HG03342 (cell line): Measurements from ENCODE around the gene PHF23.

Experiments
- ATAC-seq: cut with Tn5 transposase; IDR thresholded peaks from one replicate; pipeline ENCODE4 v1.9.1; 2021; ENCODE audit warnings: mild to moderate bottlenecking, moderate library complexity; ENCODE audit not compliant: unreplicated experiment

PHF23 gene

DNA sequence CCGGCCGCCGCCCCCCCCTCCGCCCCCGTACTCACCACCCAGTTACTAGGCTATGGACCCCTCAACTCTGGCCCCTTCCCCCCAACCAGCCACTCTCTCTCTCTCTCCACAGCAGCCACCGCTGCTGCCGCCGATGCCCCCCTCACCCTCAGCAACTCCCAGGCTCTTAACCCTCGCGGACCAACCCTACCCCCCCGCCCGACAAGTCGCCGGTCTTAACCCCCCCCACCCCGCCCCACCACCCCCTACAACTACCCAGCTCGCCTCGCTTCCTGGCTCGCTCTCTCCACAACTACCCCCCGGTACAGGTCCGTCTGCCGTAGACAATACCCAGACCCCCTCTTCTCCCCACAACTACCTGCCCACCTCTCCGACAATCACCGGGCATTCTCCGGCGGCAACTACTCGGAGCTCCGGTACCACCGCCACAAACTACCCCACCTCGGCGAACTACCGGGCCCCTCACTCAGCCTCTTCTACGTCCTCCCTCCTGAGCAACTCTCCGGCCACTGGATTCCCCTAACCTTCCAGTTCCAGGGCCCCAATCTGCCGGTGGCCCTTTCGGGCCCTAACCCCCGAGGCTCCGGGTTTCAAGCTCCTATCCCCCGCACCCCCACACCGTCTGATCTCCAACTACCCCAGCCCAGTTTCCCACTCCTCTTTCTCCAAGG lies 702 bp downstream of the PHF23 start:
- no peak for ATAC-seq

DNA sequence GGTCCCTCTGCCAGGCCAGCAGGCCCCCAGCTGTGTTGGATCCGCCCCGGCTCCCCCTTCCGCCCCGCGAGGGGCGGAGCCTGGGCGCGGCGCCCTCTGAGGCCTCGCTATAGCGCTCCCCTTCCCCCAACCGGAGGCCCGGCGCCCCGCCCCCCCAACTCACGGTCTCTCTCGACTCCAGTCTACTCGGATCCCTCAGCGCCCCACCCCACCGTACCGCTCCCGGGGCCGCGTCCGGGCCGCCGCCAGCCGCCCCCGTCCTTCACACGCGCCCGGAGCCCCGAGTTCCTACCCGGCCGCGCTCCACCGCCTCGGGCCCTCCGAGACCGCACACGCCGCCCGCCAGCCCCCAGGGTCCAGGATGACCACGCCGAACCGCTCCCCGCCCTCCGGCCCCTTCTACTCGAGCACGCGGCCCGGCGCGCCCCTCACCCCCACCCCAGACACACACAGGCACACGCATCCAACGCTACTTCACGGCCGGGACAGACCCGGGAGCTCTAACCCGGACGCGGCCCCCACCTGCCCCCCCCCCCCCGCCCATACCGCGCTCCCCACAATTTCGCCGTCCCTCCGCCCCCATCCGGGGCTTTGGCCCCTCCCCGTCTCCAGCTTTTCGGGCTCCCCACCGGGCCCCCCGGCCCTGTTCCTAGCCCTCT lies 1.4 kb downstream of the PHF23 start:
- ATAC-seq, result no peak

DNA sequence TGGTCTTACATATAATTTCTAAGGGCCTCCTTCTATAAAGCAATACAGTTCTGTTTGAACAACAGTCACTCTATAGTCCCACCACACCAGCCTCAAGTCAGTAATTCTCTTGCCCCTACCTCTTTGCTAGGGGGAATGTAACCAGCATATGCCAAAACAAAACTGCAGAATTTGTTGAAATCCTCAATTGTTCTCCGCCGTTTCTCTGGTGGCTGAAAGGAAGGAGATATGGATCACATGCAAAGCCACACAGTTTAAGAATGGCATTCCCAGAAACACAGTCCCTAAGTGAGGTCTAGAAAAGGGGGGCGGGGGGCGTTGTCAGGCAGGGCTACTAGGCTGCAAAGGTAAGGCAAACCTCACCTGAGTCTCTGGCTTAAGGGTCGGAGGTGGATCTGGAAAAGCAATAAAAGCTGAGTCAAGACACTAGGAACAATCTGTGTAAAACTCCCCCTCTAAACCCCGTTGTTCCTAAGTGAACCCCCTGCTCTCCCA lies 1.9 kb downstream of the PHF23 start:
- no peak for ATAC-seq

- ATAC-seq, result no peak
These were observed 2.4 kb downstream of the PHF23 start for GRCh38 chr17:7236808-7237207.

- ATAC-seq, result no peak
These were observed 3.3 kb downstream of the PHF23 start for GRCh38 chr17:7235693-7236665.

DNA sequence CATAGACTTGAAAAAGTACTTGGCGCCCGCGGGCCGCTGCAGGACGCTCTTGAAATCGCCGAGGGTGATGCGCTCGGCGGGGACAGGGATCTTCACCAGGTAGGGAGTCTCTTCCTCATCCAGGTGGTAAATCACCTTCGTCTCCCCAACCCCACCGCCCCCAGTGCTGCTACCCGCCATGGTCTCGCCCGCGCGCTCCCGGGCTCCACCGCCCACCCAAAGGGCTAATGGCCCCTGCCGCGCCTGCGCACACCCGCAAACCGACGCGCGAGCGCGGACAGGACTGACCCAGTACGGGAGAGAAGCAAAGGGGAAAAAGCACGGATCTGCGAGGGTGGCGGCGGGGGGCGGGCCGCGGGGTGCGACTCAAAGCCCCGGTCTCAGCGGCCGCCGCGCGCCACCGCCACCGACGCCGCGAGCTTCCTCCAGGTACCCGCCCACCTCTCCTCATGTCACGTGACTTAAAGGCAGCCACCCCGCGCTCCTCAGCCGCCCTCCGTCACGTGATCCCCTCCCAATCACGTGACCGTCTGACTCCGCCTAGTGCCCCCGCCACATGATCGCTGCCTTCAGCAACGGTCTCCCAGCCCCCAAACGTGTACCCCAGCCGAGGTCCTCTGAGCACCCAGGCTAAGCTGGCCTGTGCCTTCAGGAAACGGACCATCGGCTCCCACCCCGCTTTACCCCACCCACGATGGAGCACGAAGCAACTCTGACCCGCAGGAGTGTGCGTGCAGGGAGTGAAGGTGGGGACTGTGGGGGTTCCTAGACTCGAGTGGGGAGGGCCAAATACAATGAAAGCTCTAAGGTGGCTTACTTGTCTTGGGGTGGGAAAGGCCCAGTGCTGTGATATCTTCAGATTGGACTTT lies 4.9 kb downstream of the PHF23 start, which contains the start of gene DVL2:
Gene DVL2, minus strand, starts transcription at position 435 of the 869 bp plus-strand sequence. Its CDS starts 255 bp downstream, at position 180.
- ATAC-seq, result peak; percentile 53

- ATAC-seq, result no peak
These were observed 5.6 kb downstream of the PHF23 start for GRCh38 chr17:7233701-7234082.

DNA sequence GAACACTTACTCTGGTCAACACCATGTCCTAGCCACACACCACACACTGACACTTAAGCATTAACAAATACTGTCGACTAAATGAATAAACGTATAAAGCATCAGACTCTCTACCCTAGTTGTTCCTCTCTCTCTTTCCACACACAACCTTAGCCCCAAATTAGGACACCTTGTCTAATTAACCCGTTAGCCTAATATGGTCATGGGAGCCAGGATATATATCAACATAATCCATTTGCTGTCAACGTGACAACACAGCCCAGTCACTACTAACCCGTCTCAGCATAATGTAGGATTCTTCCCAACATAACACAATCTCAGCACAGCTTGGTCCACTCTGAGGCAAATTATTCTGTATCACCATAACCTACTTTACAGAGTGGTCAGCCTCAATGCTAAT lies 7.1 kb downstream of the PHF23 start:
- no peak for ATAC-seq

DNA sequence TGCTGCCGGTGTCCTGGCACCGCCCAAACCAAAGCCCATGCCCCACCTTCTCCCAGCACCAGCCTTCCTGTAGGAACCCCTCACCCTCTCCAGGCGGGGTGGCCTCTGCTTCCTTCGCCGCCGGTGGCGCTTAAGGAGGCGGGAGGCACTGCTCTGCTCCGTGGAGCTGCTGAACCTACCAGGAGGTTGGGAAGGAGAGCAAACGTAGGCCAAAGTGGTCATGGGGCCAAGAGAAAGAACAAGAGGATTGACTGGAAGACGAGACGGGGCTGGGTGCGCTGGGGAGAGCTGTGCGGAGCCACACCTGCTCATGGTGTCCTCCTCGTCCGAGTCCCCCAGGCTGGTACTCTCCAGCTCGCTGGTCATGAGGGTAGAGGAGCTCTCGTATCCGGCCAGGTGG lies 9.8 kb downstream of the PHF23 start:
- ATAC-seq, result no peak

DNA sequence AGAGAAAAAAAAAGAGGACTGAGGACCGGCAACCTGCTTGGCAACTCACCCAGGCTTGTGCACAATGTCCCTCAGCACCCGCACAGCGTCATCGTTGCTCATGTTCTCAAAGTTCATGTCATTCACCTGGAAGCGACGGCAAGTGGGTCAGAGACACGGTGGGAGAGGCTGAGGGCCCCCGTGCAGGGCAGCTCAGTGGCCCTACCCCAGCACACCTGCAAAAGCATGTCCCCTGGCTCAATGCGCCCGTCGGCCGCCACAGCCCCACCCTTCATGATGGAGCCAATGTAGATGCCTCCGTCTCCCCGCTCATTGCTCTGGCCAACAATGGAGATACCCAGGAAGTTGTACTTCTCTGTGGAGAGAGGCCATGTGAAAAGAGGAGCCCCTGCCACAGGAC lies 10.3 kb downstream of the PHF23 start:
- no peak for ATAC-seq

DNA sequence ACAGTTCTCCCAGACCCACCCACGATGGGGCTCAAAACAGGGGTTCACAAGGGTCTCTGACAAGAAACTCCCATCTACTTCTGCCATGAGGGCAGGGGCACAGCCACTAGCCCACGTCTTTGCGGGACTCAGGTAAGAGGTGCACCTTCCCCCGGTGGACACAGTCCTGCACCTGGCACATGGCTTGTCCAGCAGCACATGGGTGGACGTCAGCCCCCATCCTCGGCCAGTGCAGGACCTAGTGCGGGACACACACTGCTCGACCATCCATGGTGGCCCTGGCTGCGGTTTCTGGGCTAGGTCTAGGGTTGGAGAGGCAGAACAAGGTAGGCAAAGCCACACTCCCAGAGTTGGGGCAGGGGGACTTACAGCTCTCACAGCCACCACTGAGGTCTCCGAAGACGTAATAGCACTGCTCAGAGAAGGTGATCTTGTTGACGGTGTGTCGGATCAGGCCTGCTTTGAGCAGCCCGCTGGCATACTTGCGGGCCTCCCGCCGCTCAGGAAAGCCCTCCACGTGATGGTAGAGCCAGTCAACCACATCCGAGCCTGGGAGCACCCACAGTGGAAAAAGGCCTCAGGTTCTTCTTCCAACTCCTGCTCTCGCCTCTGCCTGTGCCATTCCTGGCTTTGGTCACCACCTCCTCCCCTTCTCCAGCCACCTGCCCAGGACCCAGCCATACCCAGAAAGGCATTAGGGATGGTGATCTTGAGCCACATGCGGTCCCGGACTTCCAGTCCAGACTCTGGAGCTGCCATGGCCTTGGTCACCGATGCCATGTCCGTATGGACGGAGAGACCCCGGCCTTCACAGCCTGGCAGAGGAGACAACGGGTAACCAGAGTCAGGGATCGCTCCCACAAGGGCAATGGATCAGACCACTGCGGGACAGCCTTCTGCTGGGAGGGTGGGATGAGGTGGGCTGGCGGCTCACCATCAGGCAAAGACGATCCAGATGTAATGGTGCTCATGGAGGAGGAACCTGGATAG lies 12.2 kb downstream of the PHF23 start:
- no peak for ATAC-seq

DNA sequence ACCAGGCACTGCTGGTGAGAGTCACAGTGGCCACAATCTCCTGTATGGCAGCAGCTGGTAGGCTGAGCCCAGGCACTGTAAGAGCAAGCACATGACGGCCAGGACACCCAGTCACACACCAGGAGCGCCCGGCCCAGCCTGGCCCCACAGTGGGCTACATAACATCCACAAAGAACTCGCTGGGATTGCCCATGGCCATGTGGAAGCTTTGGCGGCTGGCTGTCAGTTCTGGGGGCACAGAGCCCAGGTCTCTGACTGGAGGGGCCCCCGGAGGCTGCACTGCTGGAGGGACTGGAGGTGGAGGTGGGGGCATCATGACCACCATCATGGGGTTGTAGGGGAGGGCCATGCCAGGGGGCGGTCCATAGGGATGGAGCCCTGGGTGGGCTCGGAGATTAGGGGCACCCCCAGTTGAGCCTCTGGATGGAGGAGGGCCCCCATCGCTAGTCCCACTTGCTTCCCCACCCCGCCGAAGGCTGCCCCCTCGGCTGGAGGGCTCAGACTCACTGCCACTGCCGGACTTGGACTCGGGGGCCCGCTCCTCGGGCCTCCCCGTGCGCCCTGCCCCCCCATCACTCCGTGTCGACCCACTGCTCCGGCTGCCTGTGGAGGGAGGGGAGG lies 13.4 kb downstream of the PHF23 start:
- ATAC-seq, result no peak

DNA sequence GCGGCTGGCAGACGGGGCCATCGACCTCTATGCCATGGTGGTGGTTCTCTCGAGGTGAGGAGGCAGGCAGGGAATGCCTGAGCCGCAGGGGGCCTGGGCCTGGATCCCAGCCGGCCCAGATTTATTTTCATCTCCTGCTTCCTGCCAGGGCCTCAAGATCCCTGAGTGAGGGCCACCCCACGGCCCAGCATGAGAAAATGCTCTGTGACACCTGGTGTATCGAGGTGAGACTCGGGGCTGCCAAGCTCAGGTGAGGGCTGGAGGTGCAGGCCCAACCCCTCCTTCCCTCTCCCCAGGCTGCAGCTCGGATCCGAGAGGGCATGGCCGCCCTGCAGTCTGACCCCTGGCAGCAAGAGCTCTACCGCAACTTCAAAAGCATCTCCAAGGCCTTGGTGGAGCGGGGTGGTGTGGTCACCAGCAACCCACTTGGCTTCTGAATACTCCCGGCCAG lies 14.6 kb downstream of the PHF23 start:
- ATAC-seq, result no peak

GRCh38 chr17:7224110-7224509 lies 15.1 kb downstream of the PHF23 start:
- ATAC-seq, result no peak

DNA sequence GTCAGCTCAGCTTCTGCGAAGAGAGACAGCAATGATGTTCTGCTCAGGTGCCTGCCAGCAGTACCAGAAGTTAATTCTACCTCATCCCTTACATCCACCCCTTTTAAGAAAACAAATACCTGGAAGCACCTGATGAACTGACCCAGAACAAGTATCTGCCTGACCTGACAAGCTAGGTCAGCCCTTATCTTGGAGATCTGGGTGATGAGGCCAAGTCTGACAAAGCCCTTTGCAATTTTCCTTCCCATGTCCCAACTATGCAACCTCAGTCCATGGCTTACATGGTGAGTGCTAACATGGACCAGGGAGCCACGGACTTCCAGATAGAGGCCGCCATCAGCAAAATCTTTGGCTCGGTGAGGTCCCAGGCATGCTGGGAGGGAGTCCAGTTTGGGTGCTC lies 15.9 kb downstream of the PHF23 start:
- no peak for ATAC-seq

DNA sequence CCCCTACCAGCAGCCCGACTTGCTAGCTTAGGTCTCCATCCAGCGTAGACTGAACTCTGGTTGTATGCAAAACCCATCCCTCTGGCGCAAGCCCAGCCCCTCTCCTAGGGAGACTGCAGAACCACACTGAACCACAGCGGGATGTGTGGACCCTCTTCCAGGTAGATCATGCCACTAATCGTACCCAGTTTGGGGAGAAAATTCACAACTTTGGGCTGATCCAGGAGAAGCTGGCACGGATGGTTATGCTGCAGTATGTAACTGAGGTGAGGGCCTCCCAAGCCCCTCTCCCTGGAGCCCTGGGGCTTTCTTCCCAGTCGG lies 16.3 kb downstream of the PHF23 start:
- no peak for ATAC-seq

- ATAC-seq, result no peak
These were observed 16.9 kb downstream of the PHF23 start for GRCh38 chr17:7222093-7222971.
